ENCODE data around the gene CHCHD6.

The CHCHD6 gene

GRCh38 chr3:126922466-126922865, 218.4 kb downstream of the CHCHD6 start:
- DNase-seq (ENCODE audit: low spot score) = no peak

GRCh38 chr3:126923423-126923822, 219.4 kb downstream of the CHCHD6 start:
- DNase-seq (ENCODE audit: low spot score) = no peak

- DNase-seq (ENCODE audit: low spot score) = no peak
These were observed 219.9 kb downstream of the CHCHD6 start for GRCh38 chr3:126923895-126924294.

GRCh38 chr3:126924458-126924857, 220.4 kb downstream of the CHCHD6 start:
- no peak for DNase-seq (ENCODE audit: low spot score)

GRCh38 chr3:126925411-126926171, 221.6 kb downstream of the CHCHD6 start:
- DNase-seq (ENCODE audit: low spot score) = peak; percentile 81

GRCh38 chr3:126926684-126927400, 222.8 kb downstream of the CHCHD6 start:
- DNase-seq (ENCODE audit: low spot score) = peak; percentile 80

- DNase-seq (ENCODE audit: low spot score) = no peak
These were observed 223.3 kb downstream of the CHCHD6 start for GRCh38 chr3:126927401-126927750.

- no peak for DNase-seq (ENCODE audit: low spot score)
These were observed 223.8 kb downstream of the CHCHD6 start for GRCh38 chr3:126927846-126928245.

GRCh38 chr3:126928921-126929474, 225.0 kb downstream of the CHCHD6 start:
- DNase-seq (ENCODE audit: low spot score) = no peak

- DNase-seq (ENCODE audit: low spot score) = no peak
These were observed 227.0 kb downstream of the CHCHD6 start for GRCh38 chr3:126930936-126931600.

GRCh38 chr3:126931806-126932187, 227.8 kb downstream of the CHCHD6 start:
- no peak for DNase-seq (ENCODE audit: low spot score)

- no peak for DNase-seq (ENCODE audit: low spot score)
These were observed 228.3 kb downstream of the CHCHD6 start for GRCh38 chr3:126932188-126932931.

- no peak for DNase-seq (ENCODE audit: low spot score)
These were observed 230.0 kb downstream of the CHCHD6 start for GRCh38 chr3:126934031-126934531.

- no peak for DNase-seq (ENCODE audit: low spot score)
These were observed 231.0 kb downstream of the CHCHD6 start for GRCh38 chr3:126934991-126935390.

- DNase-seq (ENCODE audit: low spot score) = no peak
These were observed 231.9 kb downstream of the CHCHD6 start for GRCh38 chr3:126935756-126936509.

GRCh38 chr3:126936853-126937425, 232.9 kb downstream of the CHCHD6 start:
- no peak for DNase-seq (ENCODE audit: low spot score)

- no peak for DNase-seq (ENCODE audit: low spot score)
These were observed 233.5 kb downstream of the CHCHD6 start for GRCh38 chr3:126937533-126937932.

- DNase-seq (ENCODE audit: low spot score) = peak; percentile 34
These were observed 233.9 kb downstream of the CHCHD6 start for GRCh38 chr3:126937973-126938372.

- no peak for DNase-seq (ENCODE audit: low spot score)
These were observed 234.7 kb downstream of the CHCHD6 start for GRCh38 chr3:126938520-126939337.

- peak; percentile 72 for DNase-seq (ENCODE audit: low spot score)
These were observed 235.3 kb downstream of the CHCHD6 start for GRCh38 chr3:126939338-126939718.

Measured in Ammon's horn (tissue), 1 donor.